GM03348 (cell line): Measurements from ENCODE around the gene ATG10.

Experiments used
- DNase-seq: peaks from one replicate; pipeline ENCODE4 v3.0.0; 2012; ENCODE audit warnings: low spot score

ATG10 gene

DNA sequence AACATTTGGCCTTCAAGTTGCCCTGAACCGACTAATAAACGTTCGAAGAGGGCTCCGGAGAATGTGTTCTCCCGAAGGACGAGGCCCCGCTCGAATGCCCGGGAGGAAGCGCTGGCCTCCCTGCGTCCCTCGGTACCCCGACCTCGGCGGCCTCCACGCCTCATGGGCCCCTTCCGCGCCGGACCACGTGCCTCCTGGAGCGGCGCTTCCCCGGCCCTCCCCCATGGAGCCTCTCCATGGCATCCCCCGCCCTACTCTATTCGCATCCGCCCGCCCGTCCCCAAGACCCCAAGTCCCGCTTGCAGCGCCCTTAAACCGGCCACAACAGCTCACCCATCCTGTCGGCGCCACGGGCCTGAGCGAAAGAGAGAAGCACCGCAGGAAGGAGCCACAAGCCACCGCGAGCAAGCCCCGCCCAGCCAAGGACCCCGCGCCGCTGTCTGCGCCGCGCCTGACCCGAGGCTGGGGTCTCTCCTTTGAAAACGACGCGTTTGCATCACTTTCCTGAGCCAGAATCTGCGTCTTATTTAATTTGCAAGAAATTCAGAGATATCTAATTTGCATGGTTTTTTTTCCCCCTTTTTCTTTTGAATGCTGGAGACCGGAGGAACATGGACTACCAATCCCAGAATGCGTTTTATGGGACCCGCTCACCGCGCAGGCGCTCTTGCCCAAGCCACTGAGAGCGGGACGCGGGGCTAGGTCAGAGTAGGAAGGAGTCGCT is 306.3 kb downstream of the ATG10 start, which contains the start of gene RPS23:
Gene RPS23 (minus strand): TSS at position 368 of the 724 bp plus-strand sequence. CDS start 31 bp downstream, at position 337.
- DNase-seq, result peak; percentile 96

DNA sequence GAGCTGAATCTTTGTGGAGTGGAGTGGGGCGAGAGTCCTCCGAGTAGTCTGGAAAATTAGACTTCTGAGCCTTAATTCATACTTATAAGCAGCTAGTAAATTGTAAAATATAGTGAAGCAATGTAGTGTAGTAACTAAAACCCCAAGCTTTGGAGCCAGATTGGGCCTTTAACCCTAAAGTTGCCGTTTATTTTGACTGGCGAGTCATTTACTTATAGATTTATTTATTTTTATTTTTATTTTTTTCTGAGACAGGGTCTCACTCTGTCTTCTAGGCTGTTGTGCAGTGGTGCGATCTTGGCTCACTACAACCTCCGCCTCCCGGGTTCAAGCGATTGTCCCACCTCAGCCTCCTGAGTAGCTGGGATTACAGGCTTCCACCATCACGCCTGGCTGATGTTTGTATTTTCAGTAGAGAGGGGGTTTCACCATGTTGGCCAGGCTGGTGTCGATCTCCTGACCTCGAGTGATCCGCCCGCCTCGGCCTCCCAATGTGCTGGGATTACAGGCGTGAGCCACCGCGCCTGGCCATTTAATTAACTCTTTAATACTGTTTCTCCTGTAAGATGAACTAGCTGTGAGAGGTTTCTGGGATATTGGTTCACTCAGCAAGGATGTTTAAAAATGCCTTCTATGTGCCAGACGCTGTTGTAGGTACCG is 307.0 kb downstream of the ATG10 start:
- no peak for DNase-seq

DNA sequence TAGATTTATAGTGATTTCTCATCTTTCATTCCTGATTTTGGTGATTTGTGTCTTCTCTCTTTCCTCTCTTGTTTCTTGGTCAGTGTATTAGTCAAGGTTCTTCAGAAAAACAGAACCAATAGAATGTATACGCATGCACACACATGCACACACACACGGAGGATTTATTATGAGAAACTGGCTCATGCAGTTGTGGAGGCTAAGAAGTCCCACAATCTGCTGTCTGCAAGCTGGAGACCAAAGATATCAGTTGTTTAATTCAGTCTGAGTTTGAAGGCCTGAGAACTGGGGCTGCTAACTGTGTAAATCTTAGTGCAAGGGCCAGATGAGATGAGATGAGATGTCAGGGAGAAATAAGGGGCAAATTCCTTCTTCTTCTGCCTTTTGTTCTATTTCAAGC is 312.1 kb downstream of the ATG10 start:
- no peak for DNase-seq

DNA sequence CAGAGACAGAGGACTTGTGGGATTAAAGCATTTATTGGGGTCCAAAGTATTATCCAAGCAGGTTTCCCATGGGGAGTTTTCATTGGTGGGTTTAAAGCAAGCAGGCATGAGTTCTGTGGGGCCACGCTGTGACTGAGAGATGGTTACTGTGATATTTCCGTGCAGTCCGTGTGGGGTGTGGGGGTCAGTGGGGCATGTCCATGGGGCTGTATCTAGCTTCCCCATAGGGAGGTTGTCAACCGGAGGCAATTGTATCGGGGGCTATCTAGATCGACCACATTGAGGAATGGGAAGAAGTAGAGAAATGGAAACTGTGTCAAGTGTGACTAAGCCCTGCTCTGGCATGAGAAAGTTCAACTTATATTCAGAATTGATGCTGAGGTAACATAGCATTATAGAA is 313.4 kb downstream of the ATG10 start:
- no peak for DNase-seq

DNA sequence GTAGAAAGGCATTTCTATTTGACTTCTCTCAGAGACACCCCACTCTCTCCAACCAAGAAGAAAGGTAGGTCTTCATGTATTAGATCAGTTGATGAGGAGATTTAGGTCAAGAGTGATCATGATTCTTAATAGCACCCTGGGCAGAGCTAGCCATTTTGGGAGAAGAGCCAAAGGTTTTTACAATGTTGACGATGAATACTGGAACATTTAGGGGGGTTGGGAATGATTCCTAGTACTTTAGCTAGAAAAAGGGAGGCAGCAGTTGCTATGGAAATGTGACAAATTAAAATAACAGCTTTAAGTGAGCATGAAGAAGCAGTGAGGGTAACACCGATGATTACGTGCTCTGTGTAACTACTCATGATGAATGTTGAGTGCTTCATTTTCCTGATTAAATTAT is 315.8 kb downstream of the ATG10 start:
- no peak for DNase-seq

DNA sequence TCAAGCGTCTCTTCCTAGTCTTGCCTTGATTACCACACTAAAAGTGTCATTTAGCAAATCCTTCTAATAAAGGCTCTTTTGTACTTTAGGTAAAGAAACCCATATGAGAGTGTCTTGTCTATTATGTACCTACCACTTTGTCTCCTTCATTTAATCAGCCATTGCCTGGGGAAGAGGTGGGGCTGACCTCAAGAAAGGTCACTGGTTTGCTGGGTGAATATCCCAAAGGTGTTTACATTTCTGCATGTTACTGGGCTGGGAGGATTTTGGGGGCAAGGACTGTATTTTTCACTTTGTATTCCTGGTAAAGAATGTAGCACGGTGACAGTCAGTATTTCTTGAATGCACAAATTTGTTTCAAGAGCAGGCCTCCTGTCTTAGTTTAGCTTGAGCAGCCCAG is 318.2 kb downstream of the ATG10 start:
- no peak for DNase-seq

DNA sequence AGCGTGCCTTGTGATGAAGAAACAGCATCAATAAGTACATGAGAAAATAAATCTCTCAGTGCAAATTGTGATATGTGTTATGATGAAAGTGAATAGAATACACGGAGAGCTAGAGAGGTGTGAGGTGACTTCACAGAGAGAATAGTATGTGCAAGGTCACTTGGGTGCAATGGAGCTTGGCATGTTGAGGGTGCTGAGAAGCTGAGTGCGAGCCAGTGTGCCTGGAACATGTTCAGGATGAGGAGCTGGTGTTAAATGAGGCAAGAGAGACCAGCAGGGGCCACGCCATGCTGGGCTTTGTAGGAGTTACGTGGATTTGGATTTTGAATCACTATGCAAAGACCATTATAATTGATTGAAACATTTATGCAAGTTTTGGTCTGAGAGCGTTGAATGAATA is 319.1 kb downstream of the ATG10 start:
- DNase-seq, result no peak

DNA sequence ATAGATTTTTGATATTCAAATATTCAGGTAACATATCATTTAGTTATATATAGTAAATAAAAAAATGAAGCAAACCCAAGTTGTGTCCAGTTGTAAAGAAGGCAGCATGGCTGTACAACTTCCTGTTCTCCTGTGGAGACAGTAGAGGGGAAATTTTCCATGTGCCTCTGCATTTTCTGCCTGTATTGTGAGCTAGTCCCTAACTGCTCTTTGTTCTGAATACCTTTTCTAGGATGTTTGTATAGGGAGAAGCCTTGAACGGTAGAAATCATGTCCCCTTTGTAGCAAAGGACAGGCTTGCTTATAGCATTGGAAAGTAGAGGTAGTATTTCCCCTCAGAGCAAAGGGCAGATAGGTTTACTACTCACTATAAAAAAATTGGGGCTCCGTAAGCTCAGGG is 319.6 kb downstream of the ATG10 start:
- no peak for DNase-seq

DNA sequence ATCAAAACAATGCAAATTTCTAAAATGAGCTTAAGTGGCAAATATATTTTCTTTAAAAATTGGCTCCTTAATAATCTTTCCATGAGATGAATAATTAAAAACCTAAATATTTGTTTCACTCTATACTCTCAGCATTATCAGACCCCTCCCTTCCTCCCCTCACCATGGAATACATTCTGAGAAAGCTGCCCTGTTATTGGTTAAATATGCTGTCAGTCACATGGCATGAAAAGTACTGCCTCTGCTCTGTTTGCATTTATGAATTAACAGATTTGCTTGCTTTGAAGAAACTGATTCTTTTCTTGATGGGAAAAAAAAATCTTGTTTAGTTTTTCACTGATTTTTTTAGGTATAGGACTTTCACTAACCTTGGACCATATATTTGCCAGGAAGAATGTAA is 323.3 kb downstream of the ATG10 start:
- DNase-seq, result no peak

DNA sequence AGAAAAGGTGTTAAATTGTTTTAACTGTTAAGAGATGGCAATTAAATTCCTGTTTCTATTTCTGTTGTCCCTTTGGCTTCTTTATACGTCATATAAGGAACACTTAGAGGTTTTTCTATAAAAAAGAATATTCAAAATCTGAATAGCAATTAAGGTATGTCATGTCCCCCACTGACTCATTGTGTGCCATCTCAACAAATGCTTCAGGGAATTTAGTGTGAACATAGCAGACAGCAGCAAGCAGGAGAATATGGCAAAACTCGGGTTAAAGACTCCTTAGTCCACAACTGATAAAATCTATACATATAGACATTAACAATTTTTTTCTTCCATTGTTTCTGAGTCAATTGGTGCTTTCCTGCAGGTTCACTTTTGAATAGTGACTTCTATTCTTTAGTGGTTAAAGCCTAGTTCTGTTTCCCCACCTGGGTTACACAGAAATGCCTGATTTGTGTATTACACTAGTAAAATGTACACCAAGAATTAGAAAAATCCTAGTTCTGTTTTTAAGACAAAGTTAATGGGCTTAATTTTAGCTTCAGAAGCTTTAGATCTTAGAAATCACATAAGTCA is 324.2 kb downstream of the ATG10 start:
- no peak for DNase-seq

DNA sequence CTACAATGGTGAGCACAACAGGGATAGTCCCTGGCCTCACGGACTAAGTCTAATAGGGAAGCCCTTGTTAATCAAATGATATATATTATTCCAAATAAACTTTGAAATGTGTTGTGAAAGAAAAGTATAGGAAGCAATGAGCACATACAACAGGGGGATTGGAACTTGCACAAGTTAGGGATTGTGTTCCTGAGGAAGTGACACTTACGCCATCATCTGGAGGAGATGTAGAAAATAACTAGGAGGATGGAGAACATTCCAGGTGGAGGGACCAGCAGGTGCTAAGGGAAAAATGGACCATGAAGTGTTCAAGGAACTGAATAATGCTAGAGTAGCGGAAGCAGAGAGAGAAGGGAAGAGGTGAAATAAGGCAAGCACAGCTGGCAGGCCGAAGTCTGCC is 325.1 kb downstream of the ATG10 start:
- no peak for DNase-seq

DNA sequence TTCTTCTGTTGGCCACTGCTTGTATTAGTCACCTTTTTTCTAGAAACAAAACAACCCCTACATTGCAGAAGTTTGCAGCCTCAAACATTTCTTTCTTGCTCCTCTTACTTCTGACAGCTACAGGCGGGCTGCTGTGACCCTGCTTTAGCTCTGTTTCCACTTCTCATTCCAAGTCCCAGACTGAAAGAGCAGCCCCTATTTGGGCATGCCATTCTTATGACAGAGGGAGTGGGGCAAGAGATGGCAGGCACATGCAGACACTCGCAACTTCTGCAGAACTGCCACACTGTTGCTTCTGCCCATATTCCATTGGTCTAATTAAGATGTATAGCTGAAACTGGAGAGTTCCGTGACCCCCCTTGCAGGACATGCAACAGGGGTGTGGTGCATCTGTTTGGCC is 325.9 kb downstream of the ATG10 start:
- no peak for DNase-seq

DNA sequence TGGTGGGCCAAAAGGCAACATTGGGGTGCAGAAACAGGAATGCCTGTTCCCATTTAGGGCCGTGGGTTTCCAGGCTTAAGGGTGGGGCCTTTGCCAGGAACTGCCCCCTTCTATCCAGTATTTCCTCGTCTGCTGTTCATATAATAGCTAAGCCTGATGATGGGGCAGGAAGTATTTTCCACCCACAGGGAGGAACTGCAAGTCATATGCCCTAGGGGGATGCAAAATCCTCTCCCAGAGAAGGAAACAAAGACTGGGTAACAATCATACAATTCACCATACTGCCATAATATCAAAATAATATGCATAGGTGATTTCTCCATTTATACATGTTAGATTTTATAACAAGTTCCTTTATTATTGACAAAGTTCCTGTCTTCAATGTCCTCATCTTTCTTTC is 326.8 kb downstream of the ATG10 start:
- DNase-seq, result no peak

DNA sequence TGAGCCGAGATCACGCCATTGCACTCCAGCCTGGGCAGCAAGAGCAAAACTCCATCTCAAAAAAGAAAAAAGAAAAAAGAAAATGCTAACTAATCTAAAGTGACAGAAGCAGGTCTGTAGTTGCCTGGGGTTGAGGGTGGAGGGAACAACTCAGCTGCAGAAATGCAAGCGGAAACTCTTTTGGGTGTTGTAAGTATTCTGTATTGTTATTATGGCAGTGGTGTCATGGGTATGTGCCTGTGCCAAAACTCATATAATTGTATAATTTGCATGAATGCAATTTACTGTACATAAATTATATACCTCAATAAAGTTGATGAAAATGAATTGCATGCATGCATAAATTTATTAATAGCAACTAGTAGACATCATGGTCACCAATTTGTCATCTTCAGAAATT is 329.4 kb downstream of the ATG10 start:
- DNase-seq, result no peak
